HepG2 (cell line): ENCODE measurements around the gene CLIC6. TPM values are rescaled to one million over a fixed set of nuclear protein-coding genes. Genes with fewer than 3 reads are reported as not detected.

Experiments
- CC2D1A ChIP-seq: sonication (generic); formaldehyde crosslinking; IDR thresholded peaks from 2 replicates; pipeline ENCODE4 v1.8.1; 2023; ENCODE audit warnings: mild to moderate bottlenecking, missing genetic modification reagents
- CCDC6 ChIP-seq: sonication (generic); formaldehyde crosslinking; IDR thresholded peaks from 2 replicates; pipeline ENCODE4 v1.8.1; 2022; ENCODE audit warnings: mild to moderate bottlenecking, missing genetic modification reagents, moderate library complexity
- HHEX ChIP-seq: IDR thresholded peaks from 2 replicates; pipeline ENCODE4 v1.6.1; 2016; ENCODE audit warnings: control low read depth
- MATR3 ChIP-seq: sonication (generic); formaldehyde crosslinking; IDR thresholded peaks from 2 replicates; pipeline ENCODE4 v1.4.0; 2020; ENCODE audit warnings: missing genetic modification reagents
- NFIB ChIP-seq: sonication (generic); formaldehyde crosslinking; IDR thresholded peaks from 2 replicates; pipeline ENCODE4 v1.9.0; 2021; ENCODE audit warnings: missing genetic modification reagents, mild to moderate bottlenecking, borderline replicate concordance
- ZBTB7A ChIP-seq: sonication (generic); formaldehyde crosslinking; IDR thresholded peaks from 2 replicates; pipeline ENCODE4 v1.8.0; 2022; ENCODE audit warnings: mild to moderate bottlenecking, missing genetic modification reagents
- ZFP62 ChIP-seq: sonication (generic); formaldehyde crosslinking; IDR thresholded peaks from 2 replicates; pipeline ENCODE4 v1.4.0; 2020; ENCODE audit warnings: missing genetic modification reagents
- ZNF3 ChIP-seq: IDR thresholded peaks from 2 replicates; pipeline ENCODE4 v1.7.0; 2017; ENCODE audit warnings: inconsistent platforms
- ZNF337 ChIP-seq: sonication (generic); formaldehyde crosslinking; IDR thresholded peaks from 2 replicates; pipeline ENCODE4 v1.5.1; 2020; ENCODE audit warnings: missing genetic modification reagents, low read depth, mild to moderate bottlenecking, borderline replicate concordance
- ZNF614 ChIP-seq: IDR thresholded peaks from 2 replicates; pipeline ENCODE4 v1.6.1; 2018; ENCODE audit warnings: missing biosample characterization, missing genetic modification reagents, inconsistent platforms, borderline replicate concordance
- ZNF776 ChIP-seq: sonication (generic); formaldehyde crosslinking; IDR thresholded peaks from 2 replicates; pipeline ENCODE4 v1.4.0; 2020; ENCODE audit warnings: mild to moderate bottlenecking, missing genetic modification reagents
- polyA plus RNA-seq, 8 experiments: library from polyadenylated mRNA; depleted of rRNA in 3 of 8; stranded (reverse) in 7 of 8; unstranded in 1 of 8; fragments of >200 nt; fragmentation: Illumina TruSeq in 4 of 8; extraction: Trizol in 4 of 8; gene quantifications; 2 replicates each; pipeline versions ENCODE4 v1.2.1 to v1.2.3, GENCODE V29; 2011 to 2016; ENCODE audit warnings: low read depth in 4 of 8, missing spikeins in 1 of 8, mixed read lengths in 1 of 8; ENCODE audit not compliant: insufficient read depth in 1 of 8
- total RNA-seq, 5 experiments: library from RNA; depleted of rRNA; stranded (reverse); fragments of >200 nt; fragmentation: Illumina TruSeq; extraction: Trizol; gene quantifications; 2 replicates each; pipeline ENCODE4 v1.2.3, GENCODE V29; 2016; ENCODE audit warnings: low read depth in 1 of 5
- TF ChIP-seq, protein P1 (sequence below): sonication (generic); formaldehyde crosslinking; IDR thresholded peaks from one replicate; pipeline ENCODE4 v1.5.1; 2020; ENCODE audit warnings: mild to moderate bottlenecking, missing genetic modification reagents; ENCODE audit errors: not compliant biosample characterization
- TF ChIP-seq, protein P2 (sequence below): sonication (generic); formaldehyde crosslinking; IDR thresholded peaks from 2 replicates; pipeline ENCODE4 v1.9.0; 2021; ENCODE audit warnings: missing genetic modification reagents, borderline replicate concordance
- TF ChIP-seq, protein P3 (sequence below): sonication (generic); formaldehyde crosslinking; IDR thresholded peaks from 2 replicates; pipeline ENCODE4 v1.4.0; 2020; ENCODE audit warnings: low read depth, missing genetic modification reagents

Gene CLIC6
- total and polyA plus RNA-seq, 2 of the 13 experiments (the other 11 are each of a cell fraction or from before 2014, with no cell fraction given) = not detected

DNA sequence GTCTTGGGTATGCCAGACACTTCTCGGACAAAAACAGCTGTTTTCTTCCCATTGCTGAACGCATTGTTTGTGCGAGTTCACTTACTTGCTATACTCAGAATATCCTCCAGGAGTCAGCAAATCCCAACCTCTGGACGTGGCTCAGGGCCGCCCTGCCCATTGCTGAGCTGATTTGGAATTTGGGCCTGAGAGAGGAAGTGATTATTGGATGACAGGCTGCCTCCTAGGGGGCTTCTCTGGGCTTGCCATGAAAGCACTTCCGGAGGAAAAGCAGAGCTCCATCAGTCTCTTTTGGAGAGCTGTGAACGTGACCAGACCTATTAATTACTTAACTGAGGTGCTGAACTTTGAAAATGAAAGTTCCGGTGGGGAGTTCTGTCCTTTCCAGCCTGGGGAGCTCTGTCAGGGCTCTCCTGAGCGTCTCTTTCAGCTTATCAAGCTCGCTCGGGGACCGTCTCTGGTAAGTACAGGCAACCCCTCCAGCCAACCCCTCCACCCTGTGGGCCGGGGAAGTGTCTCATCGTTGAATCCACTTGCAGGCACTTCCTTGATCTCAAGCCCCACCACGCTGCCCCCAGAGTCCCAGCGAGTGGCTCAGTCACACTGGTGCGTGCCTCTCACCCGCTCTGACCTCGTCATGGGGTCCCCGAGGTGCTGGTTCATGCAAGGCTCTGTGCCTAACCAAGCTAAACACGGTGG, 76.9 kb downstream of the CLIC6 start (continued):
- TF ChIP-seq, protein P1, sequence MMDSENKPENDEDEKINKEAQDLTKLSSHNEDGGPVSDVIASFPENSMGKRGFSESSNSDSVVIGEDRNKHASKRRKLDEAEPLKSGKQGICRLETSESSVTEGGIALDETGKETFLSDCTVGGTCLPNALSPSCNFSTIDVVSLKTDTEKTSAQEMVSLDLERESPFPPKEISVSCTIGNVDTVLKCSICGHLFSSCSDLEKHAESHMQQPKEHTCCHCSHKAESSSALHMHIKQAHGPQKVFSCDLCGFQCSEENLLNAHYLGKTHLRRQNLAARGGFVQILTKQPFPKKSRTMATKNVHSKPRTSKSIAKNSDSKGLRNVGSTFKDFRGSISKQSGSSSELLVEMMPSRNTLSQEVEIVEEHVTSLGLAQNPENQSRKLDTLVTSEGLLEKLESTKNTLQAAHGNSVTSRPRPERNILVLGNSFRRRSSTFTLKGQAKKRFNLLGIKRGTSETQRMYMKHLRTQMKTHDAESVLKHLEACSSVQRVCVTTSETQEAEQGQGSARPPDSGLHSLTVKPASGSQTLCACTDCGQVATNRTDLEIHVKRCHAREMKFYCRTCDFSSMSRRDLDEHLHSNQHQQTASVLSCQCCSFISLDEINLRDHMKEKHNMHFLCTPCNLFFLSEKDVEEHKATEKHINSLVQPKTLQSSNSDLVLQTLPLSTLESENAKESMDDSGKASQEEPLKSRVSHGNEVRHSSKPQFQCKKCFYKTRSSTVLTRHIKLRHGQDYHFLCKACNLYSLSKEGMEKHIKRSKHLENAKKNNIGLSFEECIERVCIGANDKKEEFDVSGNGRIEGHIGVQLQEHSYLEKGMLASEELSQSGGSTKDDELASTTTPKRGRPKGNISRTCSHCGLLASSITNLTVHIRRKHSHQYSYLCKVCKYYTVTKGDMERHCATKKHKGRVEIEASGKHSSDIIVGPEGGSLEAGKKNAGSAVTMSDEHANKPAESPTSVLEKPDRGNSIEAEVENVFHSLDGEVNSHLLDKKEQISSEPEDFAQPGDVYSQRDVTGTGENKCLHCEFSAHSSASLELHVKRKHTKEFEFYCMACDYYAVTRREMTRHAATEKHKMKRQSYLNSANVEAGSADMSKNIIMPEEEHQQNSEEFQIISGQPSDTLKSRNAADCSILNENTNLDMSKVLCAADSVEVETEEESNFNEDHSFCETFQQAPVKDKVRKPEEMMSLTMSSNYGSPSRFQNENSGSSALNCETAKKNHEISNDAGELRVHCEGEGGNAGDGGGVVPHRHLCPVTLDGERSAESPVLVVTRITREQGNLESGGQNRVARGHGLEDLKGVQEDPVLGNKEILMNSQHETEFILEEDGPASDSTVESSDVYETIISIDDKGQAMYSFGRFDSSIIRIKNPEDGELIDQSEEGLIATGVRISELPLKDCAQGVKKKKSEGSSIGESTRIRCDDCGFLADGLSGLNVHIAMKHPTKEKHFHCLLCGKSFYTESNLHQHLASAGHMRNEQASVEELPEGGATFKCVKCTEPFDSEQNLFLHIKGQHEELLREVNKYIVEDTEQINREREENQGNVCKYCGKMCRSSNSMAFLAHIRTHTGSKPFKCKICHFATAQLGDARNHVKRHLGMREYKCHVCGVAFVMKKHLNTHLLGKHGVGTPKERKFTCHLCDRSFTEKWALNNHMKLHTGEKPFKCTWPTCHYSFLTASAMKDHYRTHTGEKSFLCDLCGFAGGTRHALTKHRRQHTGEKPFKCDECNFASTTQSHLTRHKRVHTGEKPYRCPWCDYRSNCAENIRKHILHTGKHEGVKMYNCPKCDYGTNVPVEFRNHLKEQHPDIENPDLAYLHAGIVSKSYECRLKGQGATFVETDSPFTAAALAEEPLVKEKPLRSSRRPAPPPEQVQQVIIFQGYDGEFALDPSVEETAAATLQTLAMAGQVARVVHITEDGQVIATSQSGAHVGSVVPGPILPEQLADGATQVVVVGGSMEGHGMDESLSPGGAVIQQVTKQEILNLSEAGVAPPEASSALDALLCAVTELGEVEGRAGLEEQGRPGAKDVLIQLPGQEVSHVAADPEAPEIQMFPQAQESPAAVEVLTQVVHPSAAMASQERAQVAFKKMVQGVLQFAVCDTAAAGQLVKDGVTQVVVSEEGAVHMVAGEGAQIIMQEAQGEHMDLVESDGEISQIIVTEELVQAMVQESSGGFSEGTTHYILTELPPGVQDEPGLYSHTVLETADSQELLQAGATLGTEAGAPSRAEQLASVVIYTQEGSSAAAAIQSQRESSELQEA = no peak
- TF ChIP-seq NFIB (CRISPR knock-in tag) (no peak), ZNF776 (CRISPR knock-in tag) (no peak), ZNF337 (no peak), CC2D1A (CRISPR knock-in tag) (no peak), HHEX (CRISPR knock-in tag) (no peak), CCDC6 (CRISPR knock-in tag) (no peak), ZNF3 (CRISPR knock-in tag) (no peak), ZFP62 (CRISPR knock-in tag) (no peak), MATR3 (no peak), ZNF614 (CRISPR knock-in tag) (no peak), ZBTB7A (CRISPR knock-in tag) (no peak)
- TF ChIP-seq, protein P2, sequence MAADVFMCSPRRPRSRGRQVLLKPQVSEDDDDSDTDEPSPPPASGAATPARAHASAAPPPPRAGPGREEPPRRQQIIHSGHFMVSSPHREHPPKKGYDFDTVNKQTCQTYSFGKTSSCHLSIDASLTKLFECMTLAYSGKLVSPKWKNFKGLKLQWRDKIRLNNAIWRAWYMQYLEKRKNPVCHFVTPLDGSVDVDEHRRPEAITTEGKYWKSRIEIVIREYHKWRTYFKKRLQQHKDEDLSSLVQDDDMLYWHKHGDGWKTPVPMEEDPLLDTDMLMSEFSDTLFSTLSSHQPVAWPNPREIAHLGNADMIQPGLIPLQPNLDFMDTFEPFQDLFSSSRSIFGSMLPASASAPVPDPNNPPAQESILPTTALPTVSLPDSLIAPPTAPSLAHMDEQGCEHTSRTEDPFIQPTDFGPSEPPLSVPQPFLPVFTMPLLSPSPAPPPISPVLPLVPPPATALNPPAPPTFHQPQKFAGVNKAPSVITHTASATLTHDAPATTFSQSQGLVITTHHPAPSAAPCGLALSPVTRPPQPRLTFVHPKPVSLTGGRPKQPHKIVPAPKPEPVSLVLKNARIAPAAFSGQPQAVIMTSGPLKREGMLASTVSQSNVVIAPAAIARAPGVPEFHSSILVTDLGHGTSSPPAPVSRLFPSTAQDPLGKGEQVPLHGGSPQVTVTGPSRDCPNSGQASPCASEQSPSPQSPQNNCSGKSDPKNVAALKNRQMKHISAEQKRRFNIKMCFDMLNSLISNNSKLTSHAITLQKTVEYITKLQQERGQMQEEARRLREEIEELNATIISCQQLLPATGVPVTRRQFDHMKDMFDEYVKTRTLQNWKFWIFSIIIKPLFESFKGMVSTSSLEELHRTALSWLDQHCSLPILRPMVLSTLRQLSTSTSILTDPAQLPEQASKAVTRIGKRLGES (CRISPR knock-in tag) = no peak
- TF ChIP-seq, protein P3, sequence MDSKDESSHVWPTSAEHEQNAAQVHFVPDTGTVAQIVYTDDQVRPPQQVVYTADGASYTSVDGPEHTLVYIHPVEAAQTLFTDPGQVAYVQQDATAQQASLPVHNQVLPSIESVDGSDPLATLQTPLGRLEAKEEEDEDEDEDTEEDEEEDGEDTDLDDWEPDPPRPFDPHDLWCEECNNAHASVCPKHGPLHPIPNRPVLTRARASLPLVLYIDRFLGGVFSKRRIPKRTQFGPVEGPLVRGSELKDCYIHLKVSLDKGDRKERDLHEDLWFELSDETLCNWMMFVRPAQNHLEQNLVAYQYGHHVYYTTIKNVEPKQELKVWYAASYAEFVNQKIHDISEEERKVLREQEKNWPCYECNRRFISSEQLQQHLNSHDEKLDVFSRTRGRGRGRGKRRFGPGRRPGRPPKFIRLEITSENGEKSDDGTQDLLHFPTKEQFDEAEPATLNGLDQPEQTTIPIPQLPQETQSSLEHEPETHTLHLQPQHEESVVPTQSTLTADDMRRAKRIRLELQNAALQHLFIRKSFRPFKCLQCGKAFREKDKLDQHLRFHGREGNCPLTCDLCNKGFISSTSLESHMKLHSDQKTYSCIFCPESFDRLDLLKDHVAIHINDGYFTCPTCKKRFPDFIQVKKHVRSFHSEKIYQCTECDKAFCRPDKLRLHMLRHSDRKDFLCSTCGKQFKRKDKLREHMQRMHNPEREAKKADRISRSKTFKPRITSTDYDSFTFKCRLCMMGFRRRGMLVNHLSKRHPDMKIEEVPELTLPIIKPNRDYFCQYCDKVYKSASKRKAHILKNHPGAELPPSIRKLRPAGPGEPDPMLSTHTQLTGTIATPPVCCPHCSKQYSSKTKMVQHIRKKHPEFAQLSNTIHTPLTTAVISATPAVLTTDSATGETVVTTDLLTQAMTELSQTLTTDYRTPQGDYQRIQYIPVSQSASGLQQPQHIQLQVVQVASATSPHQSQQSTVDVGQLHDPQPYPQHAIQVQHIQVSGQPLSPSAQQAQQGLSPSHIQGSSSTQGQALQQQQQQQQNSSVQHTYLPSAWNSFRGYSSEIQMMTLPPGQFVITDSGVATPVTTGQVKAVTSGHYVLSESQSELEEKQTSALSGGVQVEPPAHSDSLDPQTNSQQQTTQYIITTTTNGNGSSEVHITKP (CRISPR knock-in tag) = no peak
